ENCODE results near the gene PCYT2. TPM values are rescaled to one million over a fixed set of nuclear protein-coding genes. Genes with fewer than 3 reads are reported as not detected.

PCYT2 gene
- total RNA-seq: 10 to 100 TPM; 51.4 to 69.2 TPM

DNA sequence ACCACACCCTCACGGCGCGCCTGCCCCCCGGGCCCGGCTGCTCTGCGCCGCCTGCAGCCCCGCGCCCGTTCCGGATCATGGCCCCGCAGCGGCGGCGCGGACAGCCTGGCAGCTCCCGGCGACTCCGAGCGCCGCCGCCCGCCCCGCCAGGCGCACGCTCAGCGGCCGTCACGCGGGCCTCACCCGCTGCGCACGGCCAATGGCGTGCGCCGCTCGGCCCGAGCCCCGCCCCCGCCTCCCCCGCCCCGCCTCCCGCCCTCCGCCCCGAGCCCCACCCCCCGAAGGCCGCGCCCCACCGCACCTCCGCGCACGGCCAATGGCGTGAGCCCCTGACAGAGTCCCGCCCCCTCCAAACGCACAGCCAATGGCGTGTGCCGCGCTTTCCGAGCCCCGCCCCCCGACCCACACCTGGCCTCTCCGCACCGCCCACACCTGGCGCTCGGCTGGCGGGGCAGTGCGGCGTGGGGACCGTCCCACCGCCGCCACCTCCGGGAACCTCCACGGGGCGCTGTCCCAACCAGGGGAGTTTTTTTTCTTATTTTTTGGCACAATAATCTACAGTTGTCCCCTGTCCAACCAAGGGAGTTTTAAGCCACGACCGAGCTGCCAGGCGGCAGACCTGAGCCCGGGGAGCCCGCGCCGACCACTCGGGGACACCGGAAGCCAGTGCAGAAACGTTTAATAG lies at the start of gene PCYT2:
TSS of gene PCYT2 (minus strand) at position 123 of the 685 bp plus-strand sequence. CDS start at position 79, 44 bp downstream.
- no peaks in the 10 kb centered on the region for H3K9me3 ChIP-seq
- 2% methylated on average over 66 of the region's 84 CpGs for WGBS
- H3K27me3 ChIP-seq (replicated peaks; ENCODE audit: insufficient read depth): no peaks in the 10 kb centered on the region
- H3K36me3 ChIP-seq: peaks cover 10 to 11% of the 10 kb centered on the region in 2 donors
- peak within 1 kb of the TSS; percentile 69 to 77 for H3K27ac ChIP-seq
- H3K4me3 ChIP-seq: peak within 1 kb of the TSS; percentile 76 to 78
- H3K4me1 ChIP-seq (replicated peaks): peaks cover 6% of the 10 kb centered on the region
- TF ChIP-seq POLR2A (IDR thresholded peaks at IDR 0.05) (no peak), POLR2AphosphoS5 (IDR thresholded peaks at IDR 0.05) (peak; percentile 76)
- TF ChIP-seq, protein P1, sequence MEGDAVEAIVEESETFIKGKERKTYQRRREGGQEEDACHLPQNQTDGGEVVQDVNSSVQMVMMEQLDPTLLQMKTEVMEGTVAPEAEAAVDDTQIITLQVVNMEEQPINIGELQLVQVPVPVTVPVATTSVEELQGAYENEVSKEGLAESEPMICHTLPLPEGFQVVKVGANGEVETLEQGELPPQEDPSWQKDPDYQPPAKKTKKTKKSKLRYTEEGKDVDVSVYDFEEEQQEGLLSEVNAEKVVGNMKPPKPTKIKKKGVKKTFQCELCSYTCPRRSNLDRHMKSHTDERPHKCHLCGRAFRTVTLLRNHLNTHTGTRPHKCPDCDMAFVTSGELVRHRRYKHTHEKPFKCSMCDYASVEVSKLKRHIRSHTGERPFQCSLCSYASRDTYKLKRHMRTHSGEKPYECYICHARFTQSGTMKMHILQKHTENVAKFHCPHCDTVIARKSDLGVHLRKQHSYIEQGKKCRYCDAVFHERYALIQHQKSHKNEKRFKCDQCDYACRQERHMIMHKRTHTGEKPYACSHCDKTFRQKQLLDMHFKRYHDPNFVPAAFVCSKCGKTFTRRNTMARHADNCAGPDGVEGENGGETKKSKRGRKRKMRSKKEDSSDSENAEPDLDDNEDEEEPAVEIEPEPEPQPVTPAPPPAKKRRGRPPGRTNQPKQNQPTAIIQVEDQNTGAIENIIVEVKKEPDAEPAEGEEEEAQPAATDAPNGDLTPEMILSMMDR (IDR thresholded peaks at IDR 0.05): peak in 2 of 4 experiments; percentile 39 to 51
- peak; percentile 95 for DNase-seq (ENCODE audit: low spot score)
- intact Hi-C loops (cut with DNase I): no loop called here

DNA sequence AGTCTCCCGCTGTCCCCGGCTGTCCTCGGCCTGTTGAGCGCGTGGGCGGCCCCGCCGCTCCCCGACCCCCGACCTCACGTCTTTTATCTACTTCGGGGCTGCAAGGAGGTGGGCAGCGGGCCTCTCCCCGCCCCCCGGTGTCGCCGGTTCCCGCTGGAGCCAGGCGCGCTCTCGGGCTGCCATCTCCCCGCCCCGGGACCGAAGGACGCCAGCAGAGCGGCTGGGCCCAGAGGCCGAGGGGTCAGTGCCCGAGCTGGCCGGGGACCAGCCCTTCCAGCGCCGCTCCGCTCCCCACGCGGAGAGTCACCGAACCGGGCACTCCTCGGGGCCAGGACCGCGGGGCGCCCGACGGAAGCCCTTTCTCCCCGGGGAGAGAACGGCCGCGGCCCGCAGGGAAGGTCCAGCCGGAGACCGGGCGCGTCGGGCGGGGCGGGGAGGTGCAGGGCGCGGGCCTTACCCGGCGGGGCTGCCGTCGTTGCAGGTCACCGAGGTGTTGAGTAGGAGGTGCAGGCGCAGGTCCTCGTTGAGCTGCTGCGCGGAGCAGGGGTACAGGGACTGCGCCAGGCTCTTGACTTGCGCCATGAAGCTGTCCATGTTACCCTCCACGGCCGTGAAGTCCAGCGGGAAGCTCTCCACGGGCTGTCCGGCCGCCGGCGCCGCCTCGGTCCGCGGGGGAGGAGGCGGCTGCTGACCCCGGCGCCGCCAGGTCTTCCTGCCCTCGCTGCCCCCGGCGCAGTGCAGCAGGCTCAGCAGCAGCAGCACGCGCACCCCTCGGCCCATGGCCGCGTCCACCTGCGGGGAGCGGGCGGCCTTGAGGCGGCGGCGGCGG lies 49.1 kb upstream of the PCYT2 start:
- DNase-seq (ENCODE audit: low spot score): no peak
- H3K4me3 ChIP-seq: peak overlapping the region; percentile 26 to 38
- TF ChIP-seq POLR2A (IDR thresholded peaks at IDR 0.05) (no peak), POLR2AphosphoS5 (IDR thresholded peaks at IDR 0.05) (no peak)
- TF ChIP-seq, protein P1 (IDR thresholded peaks at IDR 0.05): no peak
- H3K4me1 ChIP-seq (replicated peaks): peaks cover 2% of the 10 kb centered on the region
- H3K36me3 ChIP-seq: no peaks in the 10 kb centered on the region
- intact Hi-C loops (cut with DNase I): loop anchor here (10.0 kb wide), 1 partner anchor 194 kb away; no protein-coding TSS in a partner anchor
- H3K9me3 ChIP-seq: no peaks in the 10 kb centered on the region
- H3K27me3 ChIP-seq (replicated peaks; ENCODE audit: insufficient read depth): peaks cover 8% of the 10 kb centered on the region
- H3K27ac ChIP-seq: no peak overlapping the region
- WGBS: under 1% methylated on average over 62 of the region's 98 CpGs

DNA sequence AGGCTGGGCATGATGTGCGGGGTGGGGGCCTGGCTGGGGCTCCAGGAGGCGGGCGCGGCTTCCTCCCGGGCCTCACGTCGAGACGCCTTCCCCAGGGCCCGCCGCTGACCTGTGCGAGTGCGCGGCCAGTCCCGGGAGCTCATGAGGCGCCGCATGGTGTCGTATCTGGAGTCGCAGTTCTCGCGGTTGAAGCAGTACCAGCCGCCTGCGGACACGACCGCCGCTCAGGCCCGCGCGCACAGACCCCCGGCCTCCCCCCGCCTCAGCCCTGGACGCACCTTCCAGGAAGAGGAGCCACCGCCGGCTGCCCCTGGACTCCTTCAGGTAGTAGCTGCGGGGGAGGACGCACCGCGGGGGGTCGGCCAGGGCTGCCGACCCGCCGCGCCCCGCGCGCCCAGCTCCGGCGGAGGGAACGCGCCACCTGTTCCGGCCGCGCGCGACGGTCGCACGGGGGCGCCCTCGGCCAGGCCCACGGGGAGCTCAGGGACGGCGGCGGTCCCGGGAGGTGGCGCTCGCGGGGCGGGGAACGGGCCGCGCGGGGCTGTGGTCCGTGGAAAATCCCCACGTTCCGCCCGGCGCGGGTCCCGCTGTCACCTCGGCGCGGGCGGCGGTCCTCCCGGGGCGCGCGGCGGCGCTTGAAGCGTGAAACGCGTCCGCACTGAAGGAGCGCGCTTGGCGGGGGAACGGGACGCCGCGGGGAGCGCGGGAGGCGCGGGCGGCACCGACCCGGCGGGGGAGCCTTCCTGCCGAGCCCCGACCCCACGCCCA lies 48.3 kb upstream of the PCYT2 start:
- intact Hi-C loops (cut with DNase I): loop anchor here (2.0 to 10.0 kb wide), 2 partner anchors 61 to 195 kb away; no protein-coding TSS in a partner anchor
- peaks cover 8% of the 10 kb centered on the region for H3K27me3 ChIP-seq (replicated peaks; ENCODE audit: insufficient read depth)

DNA sequence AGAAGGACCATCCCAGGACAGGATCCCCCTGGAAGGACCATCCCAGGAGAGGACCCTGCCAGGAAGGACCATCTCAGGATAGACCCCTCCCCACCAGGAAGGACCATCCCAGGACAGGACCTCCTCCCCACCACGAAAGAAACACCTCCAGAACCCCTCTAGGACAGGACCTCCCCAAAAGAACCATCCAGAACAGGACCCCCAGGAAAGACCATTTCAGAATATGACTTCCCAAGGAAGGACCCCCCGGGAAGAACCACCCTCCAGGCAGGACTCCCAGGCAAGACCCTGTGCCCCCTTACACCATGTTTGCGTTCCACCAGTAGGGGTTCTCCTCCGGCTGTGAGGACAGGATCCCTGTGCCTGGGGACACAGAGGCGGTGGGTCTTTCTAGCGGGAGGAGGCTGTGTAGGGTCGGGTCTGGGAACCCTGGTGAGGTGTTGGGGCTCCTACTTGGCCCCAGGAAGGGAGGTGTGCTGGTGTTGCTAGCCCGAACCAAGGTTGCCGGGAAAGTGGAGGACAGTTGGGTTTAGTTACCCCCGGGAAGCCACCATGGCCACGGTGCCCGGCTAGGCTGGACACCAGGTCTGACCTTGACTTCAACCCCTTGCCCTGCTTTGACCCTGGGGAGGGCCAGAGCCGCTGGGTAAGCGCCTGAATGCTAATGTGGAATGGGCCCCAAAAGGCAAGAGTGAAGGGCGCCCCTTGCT lies 47.6 kb upstream of the PCYT2 start:
- Histone ChIP-seq H3K9me3 (no peaks in the 10 kb centered on the region), H3K4me3 (no peak overlapping the region), H3K27me3 (replicated peaks; ENCODE audit: insufficient read depth) (peaks cover 8% of the 10 kb centered on the region), H3K36me3 (no peaks in the 10 kb centered on the region), H3K27ac (no peak overlapping the region), H3K4me1 (replicated peaks) (peaks cover 2% of the 10 kb centered on the region)
- TF ChIP-seq POLR2AphosphoS5 (IDR thresholded peaks at IDR 0.05): no peak
- intact Hi-C loops (cut with DNase I): loop anchor here (2.0 kb wide), 1 partner anchor 62 kb away; no protein-coding TSS in a partner anchor
- DNase-seq (ENCODE audit: low spot score): no peak
- WGBS: 72% methylated on average over 14 of the region's 15 CpGs

More for the DNA sequence above, 48.3 kb upstream of the PCYT2 start:
- Histone ChIP-seq H3K9me3 (no peaks in the 10 kb centered on the region), H3K4me3 (peak overlapping the region; percentile 26 to 38), H3K4me1 (replicated peaks) (peaks cover 2% of the 10 kb centered on the region), H3K27ac (no peak overlapping the region), H3K36me3 (no peaks in the 10 kb centered on the region)
- peak; percentile 53 for DNase-seq (ENCODE audit: low spot score)
- TF ChIP-seq POLR2A (IDR thresholded peaks at IDR 0.05): no peak
- TF ChIP-seq, protein P1 (IDR thresholded peaks at IDR 0.05): peak; percentile 82 to 100 (median 93)
- 1% methylated on average over 74 of the region's 112 CpGs for WGBS

Measured in prostate gland (tissue), 2 donors.